ENCODE data around the gene TMEM190. TPM values are rescaled to one million over a fixed set of nuclear protein-coding genes. Genes with fewer than 3 reads are reported as not detected.

TMEM190 gene
- total and polyA plus RNA-seq, 2 donors (not counting 3 experiments of a cell fraction or from before 2014, with no cell fraction given): not detected

- ChIA-PET CTCF (interaction anchor here (1.6 kb wide), 1 partner anchor 80 kb away, joined by 5 read pairs; no protein-coding TSS in a partner anchor), POLR2A (no interaction called here)
- intact Hi-C loops (cut with micrococcal nuclease): no loop called here
- Histone ChIP-seq H3K4me2 (ENCODE audit: insufficient read depth, low read length) (no peak overlapping the region), H2AFZ (ENCODE audit: low read depth, low read length) (no peak overlapping the region), H3K4me1 (ENCODE audit: control insufficient read depth, extremely low read depth, insufficient read depth, low read length) (no peaks in the 10 kb centered on the region), H3K9me3 (replicated peaks; ENCODE audit: control insufficient read depth, insufficient read depth, low read length) (no peaks in the 10 kb centered on the region), H3K36me3 (ENCODE audit: control insufficient read depth in 2 of 2, extremely low read depth in 1 of 2, insufficient read depth in 2 of 2, low read length in 2 of 2) (no peaks in the 10 kb centered on the region), H3K9me1 (replicated peaks; ENCODE audit: control insufficient read depth, extremely low read depth, insufficient read depth, low read length) (no peaks in the 10 kb centered on the region), H3K79me2 (ENCODE audit: control insufficient read depth, insufficient read depth, low read length) (no peaks in the 10 kb centered on the region), H4K20me1 (replicated peaks; ENCODE audit: control insufficient read depth, extremely low read depth, insufficient read depth, low read length) (no peaks in the 10 kb centered on the region), H3K27me3 (ENCODE audit: control insufficient read depth in 2 of 2, insufficient read depth in 2 of 2, low read length in 2 of 2) (peaks cover 0 to 10% of the 10 kb centered on the region in 2 experiments), H3K27ac (ENCODE audit: insufficient read depth, low read depth, low read length) (no peak overlapping the region), H3K4me3 (replicated peaks in 1 of 3; ENCODE audit: insufficient read depth in 1 of 3, low read depth in 1 of 3, low read length in 3 of 3) (no peak overlapping the region), H3K9ac (replicated peaks; ENCODE audit: extremely low read depth, insufficient read depth, low read length) (no peak overlapping the region)
- TF ChIP-seq GATA2 (IDR thresholded peaks at IDR 0.05; ENCODE audit: insufficient read depth, insufficient read length, low read depth, low read length) (no peak), MYC (IDR thresholded peaks at IDR 0.05; ENCODE audit: low read depth, low read length) (no peak), JUN (IDR thresholded peaks at IDR 0.05; ENCODE audit: borderline replicate concordance, insufficient read depth, insufficient read length, low read depth) (no peak), POLR2A (IDR thresholded peaks at IDR 0.05; ENCODE audit: low read depth, low read length) (no peak), EZH2 (IDR thresholded peaks at IDR 0.05; ENCODE audit: borderline replicate concordance, low read depth, low read length, severe bottlenecking) (no peak)
- no peak for DNase-seq (ENCODE audit: low read depth, low spot score)
- no peak for FAIRE-seq
- dilution Hi-C loops (cut with MboI; ENCODE audit: extremely low pct_ligation_motif_present, low sequenced_read_pairs): no loop called here
- no TSS peak for BruUV-seq (replicated peaks)
Measured at GRCh38 chr19:55423225-55424005, 46.8 kb downstream of the TMEM190 start.

- dilution Hi-C loops (cut with MboI; ENCODE audit: extremely low pct_ligation_motif_present, low sequenced_read_pairs) (no loop called here), intact Hi-C loops (cut with micrococcal nuclease) (no loop called here)
- H3K9me3 ChIP-seq (replicated peaks; ENCODE audit: control insufficient read depth, insufficient read depth, low read length): no peaks in the 10 kb centered on the region
- no peak overlapping the region for H3K4me3 ChIP-seq (replicated peaks in 1 of 3; ENCODE audit: insufficient read depth in 1 of 3, low read depth in 1 of 3, low read length in 3 of 3)
- no peaks in the 10 kb centered on the region for H4K20me1 ChIP-seq (replicated peaks; ENCODE audit: control insufficient read depth, extremely low read depth, insufficient read depth, low read length)
- DNase-seq (ENCODE audit: low read depth, low spot score) (no peak), FAIRE-seq (no peak)
- H3K27ac ChIP-seq (ENCODE audit: insufficient read depth, low read depth, low read length): no peak overlapping the region
- H3K36me3 ChIP-seq (ENCODE audit: control insufficient read depth in 2 of 2, extremely low read depth in 1 of 2, insufficient read depth in 2 of 2, low read length in 2 of 2): no peaks in the 10 kb centered on the region
- POLR2A ChIA-PET: interaction anchor here (0.6 kb wide), 1 partner anchor 19 kb away, joined by 6 read pairs; no protein-coding TSS in a partner anchor
- CTCF ChIA-PET: interaction anchor here (0.9 to 1.6 kb wide), 2 partner anchors 79 to 123 kb away, joined by 4 to 5 read pairs; no protein-coding TSS in a partner anchor
- no TSS peak for BruUV-seq (replicated peaks)
- no peak overlapping the region for H3K4me2 ChIP-seq (ENCODE audit: insufficient read depth, low read length)
- H3K9ac ChIP-seq (replicated peaks; ENCODE audit: extremely low read depth, insufficient read depth, low read length): no peak overlapping the region
- H3K9me1 ChIP-seq (replicated peaks; ENCODE audit: control insufficient read depth, extremely low read depth, insufficient read depth, low read length): no peaks in the 10 kb centered on the region
- no peak overlapping the region for H2AFZ ChIP-seq (ENCODE audit: low read depth, low read length)
- TF ChIP-seq MAX (IDR thresholded peaks at IDR 0.05; ENCODE audit: insufficient read depth, insufficient read length): no peak
- TF ChIP-seq MYC (IDR thresholded peaks at IDR 0.05; ENCODE audit: low read depth, low read length): no peak
- TF ChIP-seq EZH2 (IDR thresholded peaks at IDR 0.05; ENCODE audit: borderline replicate concordance, low read depth, low read length, severe bottlenecking): no peak
- no peak for TF ChIP-seq JUN (IDR thresholded peaks at IDR 0.05; ENCODE audit: borderline replicate concordance, insufficient read depth, insufficient read length, low read depth)
- no peak for TF ChIP-seq POLR2AphosphoS5 (IDR thresholded peaks at IDR 0.05; ENCODE audit: insufficient read depth, low read depth, low read length)
- no peak for TF ChIP-seq GATA2 (IDR thresholded peaks at IDR 0.05; ENCODE audit: insufficient read depth, insufficient read length, low read depth, low read length)
- no peak for TF ChIP-seq POLR2A (IDR thresholded peaks at IDR 0.05; ENCODE audit: low read depth, low read length)
- no peak for TF ChIP-seq CTCF (IDR thresholded peaks at IDR 0.05; ENCODE audit: extremely low read depth in 1 of 2, insufficient read depth in 1 of 2, low read depth in 1 of 2, low read length in 2 of 2)
- no peak for TF ChIP-seq FOS (IDR thresholded peaks at IDR 0.05; ENCODE audit: borderline replicate concordance, insufficient read depth, low read length)
- peaks cover 0 to 10% of the 10 kb centered on the region in 2 experiments for H3K27me3 ChIP-seq (ENCODE audit: control insufficient read depth in 2 of 2, insufficient read depth in 2 of 2, low read length in 2 of 2)
- no peaks in the 10 kb centered on the region for H3K4me1 ChIP-seq (ENCODE audit: control insufficient read depth, extremely low read depth, insufficient read depth, low read length)
- H3K79me2 ChIP-seq (ENCODE audit: control insufficient read depth, insufficient read depth, low read length): no peaks in the 10 kb centered on the region
Measured at GRCh38 chr19:55424518-55424917, 47.9 kb downstream of the TMEM190 start.

All from endothelial cell of umbilical vein (primary cell).